Esophagus muscularis mucosa (tissue), 3 donors: ENCODE data around the gene PHC3.

Experiments used
- CTCF ChIP-seq, 3 experiments: fragments of 200-600 bp in 2 of 3; fragments of 450-650 bp in 1 of 3; sonication (generic) in 2 of 3; IDR thresholded peaks; one replicate each; pipeline ENCODE4 v1.5.1; 2017 to 2019; ENCODE audit warnings: antibody characterized with exemption in 3 of 3, mild to moderate bottlenecking in 2 of 3, moderate library complexity in 1 of 3
- POLR2A ChIP-seq: fragments of 450-650 bp; IDR thresholded peaks from one replicate; pipeline ENCODE4 v1.6.1; 2017; ENCODE audit warnings: antibody characterized with exemption, moderate library complexity, mild to moderate bottlenecking, low read depth

GRCh38 chr3:170159933-170160332, 21.6 kb downstream of the PHC3 start:
- TF ChIP-seq POLR2A (no peak), CTCF (IDR thresholded peaks at IDR 0.05) (no peak)
